SJCRH30 (cell line): ENCODE measurements around the gene FBXW7. TPM values are rescaled to one million over a fixed set of nuclear protein-coding genes. Genes with fewer than 3 reads are reported as not detected.

Experiments used
- DNase-seq, 2 experiments: peaks; one replicate each; pipeline ENCODE4 v3.0.0-alpha.2; 2015 to 2020
- H3K27ac ChIP-seq: fragments of 250-450 bp; sonication (Bioruptor Pico); 2 replicates; pipeline ENCODE4 v1.5.1; 2020; ENCODE audit warnings: mild to moderate bottlenecking, moderate library complexity
- H3K27me3 ChIP-seq: fragments of 250-450 bp; sonication (Bioruptor Pico); 2 replicates; pipeline ENCODE4 v1.5.1; 2020; ENCODE audit warnings: mild to moderate bottlenecking, moderate library complexity
- H3K36me3 ChIP-seq: fragments of 250-450 bp; sonication (Bioruptor Pico); 2 replicates; pipeline ENCODE4 v1.5.1; 2020; ENCODE audit warnings: mild to moderate bottlenecking, moderate library complexity
- H3K4me1 ChIP-seq: fragments of 250-450 bp; sonication (Bioruptor Pico); 2 replicates; pipeline ENCODE4 v1.5.1; 2020; ENCODE audit warnings: mild to moderate bottlenecking, moderate library complexity
- H3K4me3 ChIP-seq: fragments of 250-450 bp; sonication (Bioruptor Pico); 2 replicates; pipeline ENCODE4 v1.5.1; 2020; ENCODE audit warnings: mild to moderate bottlenecking, moderate library complexity
- H3K9me3 ChIP-seq: fragments of 250-450 bp; sonication (Bioruptor Pico); replicated peaks from 2 replicates; pipeline ENCODE4 v1.5.1; 2020; ENCODE audit warnings: mild to moderate bottlenecking, moderate library complexity
- total RNA-seq: library from RNA; depleted of rRNA; stranded (reverse); fragments of >200 nt; shearing (Covaris generic); gene quantifications from 2 replicates; pipeline ENCODE4 v1.2.3, GENCODE V29; 2014

Gene FBXW7
- total RNA-seq, 1 experiment from 2014 or later = 35.0 TPM

DNA sequence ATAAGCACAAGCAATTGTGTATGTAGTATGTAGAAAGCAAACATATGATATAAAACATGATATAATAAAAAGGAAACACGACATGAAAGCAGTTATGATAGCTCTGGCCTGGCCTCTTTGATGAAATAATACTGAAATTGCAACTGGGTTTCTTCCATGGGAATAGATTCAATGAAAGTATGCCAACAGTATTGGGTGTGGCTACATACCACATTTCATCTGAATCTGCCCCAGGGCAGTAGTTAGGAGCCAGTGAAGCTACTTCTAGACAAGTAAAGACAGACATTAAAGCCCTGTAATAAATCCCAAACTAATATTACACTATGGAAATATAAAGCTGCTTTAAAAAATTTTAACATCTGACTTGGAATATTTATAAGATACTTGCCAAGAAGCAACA lies 207.3 kb downstream of the FBXW7 start:
- no peak overlapping the region for H3K27ac ChIP-seq
- H3K36me3 ChIP-seq = peaks cover 15% of the 10 kb centered on the region
- DNase-seq = no peak
- H3K9me3 ChIP-seq = no peaks in the 10 kb centered on the region
- H3K4me1 ChIP-seq = no peaks in the 10 kb centered on the region
- H3K4me3 ChIP-seq = no peak overlapping the region
- H3K27me3 ChIP-seq = no peaks in the 10 kb centered on the region

DNA sequence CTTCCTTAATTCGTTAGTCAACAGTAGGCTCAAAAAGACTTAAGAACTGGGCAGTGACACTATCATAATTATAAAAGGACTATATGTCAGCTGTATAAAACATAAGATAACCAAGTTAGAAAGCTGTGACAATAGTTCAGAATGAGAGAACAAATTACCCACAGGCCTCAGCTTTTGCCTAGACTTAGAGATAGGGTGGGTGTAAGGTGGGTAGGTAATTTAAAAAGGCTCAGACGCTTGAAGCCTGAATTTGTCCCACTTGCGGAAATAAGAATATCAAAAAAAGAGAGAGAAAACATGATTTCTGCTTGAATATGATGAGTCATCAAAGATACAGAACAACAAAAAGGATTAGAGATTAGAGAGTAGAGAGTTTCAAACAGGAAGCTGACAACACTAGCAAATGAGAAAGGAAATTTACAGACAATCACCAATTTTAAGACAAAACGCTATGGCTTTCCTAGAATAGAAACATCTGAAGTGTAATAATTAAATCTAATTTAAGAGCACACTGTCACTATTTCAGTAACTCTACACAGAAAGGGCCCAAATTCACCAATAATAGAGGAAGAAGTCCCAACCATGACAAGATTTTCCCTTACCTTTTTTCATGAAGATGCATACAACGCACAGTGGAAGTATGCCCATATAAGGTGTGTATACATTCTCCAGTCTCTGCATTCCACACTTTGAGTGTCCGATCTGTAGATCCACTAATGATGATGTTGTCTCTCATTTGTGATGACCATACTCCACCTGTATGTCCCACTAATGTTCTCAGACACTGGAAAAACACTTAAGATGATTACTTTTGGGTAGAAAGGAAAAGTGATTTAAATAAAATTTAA lies 208.1 kb downstream of the FBXW7 start:
- H3K9me3 ChIP-seq = no peaks in the 10 kb centered on the region
- DNase-seq = no peak
- peaks cover 15% of the 10 kb centered on the region for H3K36me3 ChIP-seq
- H3K4me1 ChIP-seq = no peaks in the 10 kb centered on the region
- no peak overlapping the region for H3K27ac ChIP-seq
- no peaks in the 10 kb centered on the region for H3K27me3 ChIP-seq
- no peak overlapping the region for H3K4me3 ChIP-seq

DNA sequence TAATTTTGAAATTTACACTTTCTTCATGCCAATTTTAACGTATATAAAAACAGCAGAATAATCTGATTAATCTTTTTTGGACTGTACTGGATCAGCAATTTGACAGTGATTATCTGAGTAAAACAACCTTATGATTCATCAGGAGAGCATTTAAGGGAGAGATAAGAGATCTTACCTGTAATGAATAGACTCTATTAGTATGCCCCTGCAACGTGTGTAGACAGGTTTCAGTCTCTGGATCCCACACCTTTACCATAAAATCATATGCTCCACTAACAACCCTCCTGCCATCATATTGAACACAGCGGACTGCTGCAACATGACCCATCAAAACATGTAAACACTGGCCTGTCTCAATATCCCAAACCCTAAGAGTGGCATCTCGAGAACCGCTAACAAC lies 210.1 kb downstream of the FBXW7 start:
- H3K36me3 ChIP-seq = peaks cover 15% of the 10 kb centered on the region
- no peaks in the 10 kb centered on the region for H3K27me3 ChIP-seq
- no peak for DNase-seq
- H3K4me3 ChIP-seq = no peak overlapping the region
- H3K9me3 ChIP-seq = no peaks in the 10 kb centered on the region
- no peak overlapping the region for H3K27ac ChIP-seq
- no peaks in the 10 kb centered on the region for H3K4me1 ChIP-seq

DNA sequence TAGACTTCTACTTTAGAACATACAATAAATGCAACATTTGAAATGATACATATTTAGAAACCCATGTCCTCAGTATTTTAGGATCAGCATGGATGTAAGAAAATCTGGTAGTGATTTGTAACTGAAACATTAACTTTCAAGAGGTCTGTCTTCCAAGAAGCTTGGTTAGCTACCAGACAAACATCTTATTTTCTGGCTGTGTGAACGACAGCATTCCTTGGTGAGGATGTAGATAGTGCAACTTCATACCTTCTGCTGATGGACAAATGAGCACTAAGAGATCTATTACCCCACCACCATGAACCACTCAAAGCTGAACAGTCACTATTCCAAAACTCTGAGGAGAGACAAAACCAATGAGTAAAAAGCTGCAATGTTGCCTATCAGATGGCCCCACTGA lies 212.7 kb downstream of the FBXW7 start:
- H3K27me3 ChIP-seq = no peaks in the 10 kb centered on the region
- H3K36me3 ChIP-seq = peaks cover 9% of the 10 kb centered on the region; the same call in 1 of the 2 replicates
- DNase-seq = no peak
- H3K4me1 ChIP-seq = no peaks in the 10 kb centered on the region
- no peak overlapping the region for H3K4me3 ChIP-seq
- no peak overlapping the region for H3K27ac ChIP-seq
- no peaks in the 10 kb centered on the region for H3K9me3 ChIP-seq

DNA sequence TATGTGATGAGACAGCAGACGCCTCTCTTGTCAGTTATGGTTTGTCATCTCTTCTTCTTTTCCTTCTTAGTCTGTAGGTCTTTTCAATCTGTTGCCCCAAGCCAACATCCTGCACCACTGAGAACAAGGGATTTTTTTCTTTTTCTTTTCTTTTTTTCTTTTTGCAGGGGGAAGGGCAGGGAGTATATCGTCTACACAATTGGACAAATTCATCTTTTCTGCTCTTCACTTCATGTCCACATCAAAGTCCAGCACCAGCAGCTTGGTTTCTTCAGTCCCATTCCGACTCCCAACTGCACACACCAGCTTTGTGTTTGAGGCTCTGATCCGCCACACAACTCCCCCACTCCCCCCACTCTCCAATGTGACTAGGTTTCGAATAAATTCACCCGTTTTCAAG lies 213.2 kb downstream of the FBXW7 start:
- H3K27ac ChIP-seq = no peak overlapping the region
- no peaks in the 10 kb centered on the region for H3K27me3 ChIP-seq
- no peak overlapping the region for H3K4me3 ChIP-seq
- no peak for DNase-seq
- no peaks in the 10 kb centered on the region for H3K4me1 ChIP-seq
- peaks cover 3% of the 10 kb centered on the region; the same call in 1 of the 2 replicates for H3K36me3 ChIP-seq
- no peaks in the 10 kb centered on the region for H3K9me3 ChIP-seq

DNA sequence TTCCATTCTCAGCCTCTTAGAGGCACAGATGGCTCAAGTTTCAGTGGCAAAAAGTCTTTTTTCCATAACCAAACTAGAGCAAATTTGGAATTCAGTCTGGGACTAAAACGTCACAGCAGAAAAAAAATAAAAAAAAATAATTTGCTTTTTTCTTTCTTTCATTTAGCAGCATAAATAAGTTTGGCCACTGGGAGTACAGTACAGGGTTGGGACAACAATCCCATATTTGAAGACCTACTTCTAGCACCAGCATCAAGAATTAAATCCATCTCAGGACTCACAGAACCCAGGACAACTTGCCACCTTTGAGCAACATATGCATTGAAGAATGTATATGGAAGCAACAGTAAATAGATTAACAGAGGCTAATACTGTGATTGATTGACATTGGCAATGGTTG lies 214.0 kb downstream of the FBXW7 start:
- Histone ChIP-seq H3K36me3 (peaks cover 3% of the 10 kb centered on the region; the same call in 1 of the 2 replicates), H3K4me1 (no peaks in the 10 kb centered on the region)
- DNase-seq = no peak

DNA sequence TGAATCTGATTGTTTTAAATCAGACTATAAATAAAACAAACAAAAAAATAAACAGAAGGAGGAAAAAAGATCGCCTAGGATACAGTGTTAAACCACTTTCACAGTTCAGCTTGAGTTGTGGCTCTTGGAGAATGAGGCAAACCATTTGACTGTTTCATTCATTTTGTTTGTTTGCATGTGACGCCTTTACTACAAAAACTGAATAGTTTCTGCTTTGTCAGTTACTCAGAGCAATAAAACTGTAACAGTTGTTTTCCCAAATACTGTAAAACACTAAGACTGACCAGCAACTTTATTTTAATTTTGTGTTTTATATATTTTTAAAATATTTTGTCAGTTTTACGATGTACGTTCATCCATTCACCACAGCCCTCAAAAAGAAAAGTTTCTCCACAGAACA lies 214.5 kb downstream of the FBXW7 start:
- Histone ChIP-seq H3K27ac (no peak overlapping the region), H3K36me3 (peaks cover 3% of the 10 kb centered on the region; the same call in 1 of the 2 replicates), H3K4me3 (no peak overlapping the region), H3K4me1 (no peaks in the 10 kb centered on the region), H3K27me3 (no peaks in the 10 kb centered on the region), H3K9me3 (no peaks in the 10 kb centered on the region)
- DNase-seq = no peak

More for the DNA sequence above, 214.0 kb downstream of the FBXW7 start:
- Histone ChIP-seq H3K9me3 (no peaks in the 10 kb centered on the region), H3K27me3 (no peaks in the 10 kb centered on the region), H3K27ac (no peak overlapping the region), H3K4me3 (no peak overlapping the region)

DNA sequence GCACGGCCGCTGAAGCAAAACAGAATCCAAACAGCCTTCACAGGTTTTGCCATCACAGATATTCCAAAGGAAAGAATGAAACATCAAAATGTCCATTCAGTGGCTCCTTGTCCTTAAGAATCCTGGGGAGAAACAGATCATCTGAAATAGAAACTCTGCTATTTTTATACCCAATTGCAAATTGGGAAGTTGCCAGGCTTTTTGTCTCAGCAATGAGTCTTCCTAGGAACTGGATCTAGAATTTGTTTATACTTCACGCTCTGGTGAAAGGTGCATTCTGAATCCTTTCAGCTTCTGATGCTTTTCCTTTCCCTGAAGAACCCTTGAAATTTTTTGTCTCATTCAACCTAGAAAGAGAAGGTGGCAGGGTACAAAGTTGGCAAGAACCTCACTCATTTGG lies 218.9 kb downstream of the FBXW7 start:
- no peak overlapping the region for H3K27ac ChIP-seq
- H3K27me3 ChIP-seq = no peaks in the 10 kb centered on the region
- H3K4me3 ChIP-seq = no peak overlapping the region
- H3K36me3 ChIP-seq = no peaks in the 10 kb centered on the region
- H3K4me1 ChIP-seq = no peaks in the 10 kb centered on the region
- H3K9me3 ChIP-seq = no peaks in the 10 kb centered on the region
- no peak for DNase-seq

DNA sequence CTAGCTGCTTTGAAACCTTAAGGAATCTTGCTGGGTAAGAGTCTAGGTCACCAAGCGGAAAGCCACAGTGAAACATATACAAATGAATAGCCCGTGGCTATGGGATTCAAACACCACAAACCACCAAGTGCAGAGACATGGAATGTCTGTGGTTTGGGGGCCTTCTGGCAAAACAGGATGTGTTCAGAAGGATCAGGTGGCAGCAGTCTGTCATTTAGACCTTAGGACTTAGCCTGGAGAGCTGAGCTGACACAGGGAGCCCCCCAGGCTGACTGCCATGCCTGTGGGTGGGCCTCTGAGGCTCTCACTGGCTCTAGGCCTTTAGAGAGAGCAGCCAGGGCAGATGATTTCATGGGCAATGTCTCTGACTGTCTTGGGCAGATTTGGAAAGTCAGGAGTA lies 225.6 kb downstream of the FBXW7 start:
- DNase-seq = peak; percentile 89 to 94
- Histone ChIP-seq H3K36me3 (no peaks in the 10 kb centered on the region), H3K4me1 (peaks cover 22% of the 10 kb centered on the region), H3K4me3 (no peak overlapping the region), H3K27ac (no peak overlapping the region), H3K9me3 (no peaks in the 10 kb centered on the region), H3K27me3 (no peaks in the 10 kb centered on the region)

DNA sequence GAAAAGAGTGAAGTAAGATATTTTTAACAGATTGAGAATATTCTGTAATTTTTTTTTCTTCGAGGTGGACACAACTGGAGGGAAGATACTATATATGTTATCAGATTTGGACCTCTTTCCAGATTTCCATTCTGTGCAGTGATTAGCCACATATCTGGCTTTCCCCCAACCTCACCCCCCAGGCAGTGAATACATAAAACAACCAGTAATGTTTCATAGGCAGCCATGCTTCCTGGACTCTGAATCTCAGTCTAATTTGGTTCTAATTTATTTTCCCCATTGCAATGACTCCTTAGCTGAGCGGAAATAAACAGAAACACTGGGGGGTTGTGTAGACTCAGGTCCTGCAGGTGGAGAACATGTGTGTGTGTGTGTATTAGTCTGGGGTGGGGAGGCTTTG lies 226.5 kb downstream of the FBXW7 start:
- Histone ChIP-seq H3K27ac (no peak overlapping the region), H3K36me3 (no peaks in the 10 kb centered on the region), H3K4me1 (peaks cover 22% of the 10 kb centered on the region), H3K4me3 (no peak overlapping the region), H3K9me3 (no peaks in the 10 kb centered on the region), H3K27me3 (no peaks in the 10 kb centered on the region)
- no peak for DNase-seq

DNA sequence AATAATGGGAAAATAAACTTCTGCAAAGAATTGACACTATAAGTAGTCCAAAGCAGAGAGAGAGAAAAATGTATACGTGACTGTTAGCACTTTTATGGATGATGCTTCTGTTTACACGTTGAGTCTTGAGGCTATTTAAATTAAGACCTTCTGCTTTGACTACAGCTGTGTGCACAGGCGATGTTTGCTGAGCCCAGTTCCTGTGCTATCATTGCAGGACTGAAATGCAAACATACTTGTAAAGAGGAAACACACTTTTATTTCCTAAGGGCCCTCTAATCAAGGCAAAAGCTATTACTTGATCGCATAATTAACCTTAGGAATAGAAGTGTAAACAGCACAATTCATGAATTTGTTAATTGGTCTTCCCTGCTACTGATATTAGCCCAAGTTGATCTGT lies 226.9 kb downstream of the FBXW7 start:
- H3K4me3 ChIP-seq = no peak overlapping the region
- H3K4me1 ChIP-seq = peaks cover 22% of the 10 kb centered on the region
- no peaks in the 10 kb centered on the region for H3K27me3 ChIP-seq
- no peak for DNase-seq
- H3K27ac ChIP-seq = no peak overlapping the region
- no peaks in the 10 kb centered on the region for H3K36me3 ChIP-seq
- no peaks in the 10 kb centered on the region for H3K9me3 ChIP-seq

DNA sequence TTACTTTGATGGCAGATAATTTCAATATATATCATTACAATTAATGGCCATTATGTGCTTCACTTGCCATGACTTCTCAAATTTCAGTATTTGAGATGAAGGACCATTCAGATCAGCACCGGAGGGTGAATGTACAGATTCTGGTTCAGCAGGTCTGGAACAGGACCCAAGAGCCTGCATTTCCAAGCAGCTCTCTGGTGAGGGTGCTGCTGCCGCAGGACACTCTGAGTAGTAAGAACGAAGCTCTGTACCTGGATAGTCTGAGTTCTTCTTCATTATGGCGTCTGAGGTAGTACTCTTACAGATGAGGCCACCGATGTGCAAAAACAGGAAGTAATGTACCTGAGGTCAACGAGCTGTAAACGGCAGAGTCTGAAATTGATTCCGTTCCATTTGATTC lies 228.2 kb downstream of the FBXW7 start:
- no peaks in the 10 kb centered on the region for H3K36me3 ChIP-seq
- H3K4me1 ChIP-seq = peaks cover 22% of the 10 kb centered on the region
- H3K9me3 ChIP-seq = no peaks in the 10 kb centered on the region
- no peak overlapping the region for H3K27ac ChIP-seq
- no peak for DNase-seq
- no peak overlapping the region for H3K4me3 ChIP-seq
- no peaks in the 10 kb centered on the region for H3K27me3 ChIP-seq

DNA sequence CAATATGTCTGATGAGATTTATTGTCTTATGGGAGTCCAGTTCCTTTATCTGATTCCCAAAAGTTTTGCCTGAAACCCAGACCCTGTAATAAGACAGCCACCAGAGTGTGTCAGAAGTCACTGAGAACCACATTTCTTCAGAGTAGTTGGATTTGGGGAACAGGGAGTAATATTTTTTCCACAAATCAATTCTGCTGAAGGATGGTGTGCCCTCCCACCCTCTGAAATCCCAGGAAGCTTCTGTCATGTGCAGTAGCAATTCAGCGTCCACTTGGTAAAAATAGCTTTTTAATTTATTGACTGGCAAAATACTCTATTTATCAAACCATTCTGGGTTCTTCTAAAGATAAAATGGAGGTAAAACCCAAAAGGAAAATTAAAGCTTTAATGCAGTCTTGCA lies 229.4 kb downstream of the FBXW7 start:
- Histone ChIP-seq H3K4me1 (peaks cover 22% of the 10 kb centered on the region), H3K9me3 (no peaks in the 10 kb centered on the region), H3K27me3 (no peaks in the 10 kb centered on the region), H3K4me3 (no peak overlapping the region), H3K27ac (no peak overlapping the region), H3K36me3 (no peaks in the 10 kb centered on the region)
- no peak for DNase-seq

DNA sequence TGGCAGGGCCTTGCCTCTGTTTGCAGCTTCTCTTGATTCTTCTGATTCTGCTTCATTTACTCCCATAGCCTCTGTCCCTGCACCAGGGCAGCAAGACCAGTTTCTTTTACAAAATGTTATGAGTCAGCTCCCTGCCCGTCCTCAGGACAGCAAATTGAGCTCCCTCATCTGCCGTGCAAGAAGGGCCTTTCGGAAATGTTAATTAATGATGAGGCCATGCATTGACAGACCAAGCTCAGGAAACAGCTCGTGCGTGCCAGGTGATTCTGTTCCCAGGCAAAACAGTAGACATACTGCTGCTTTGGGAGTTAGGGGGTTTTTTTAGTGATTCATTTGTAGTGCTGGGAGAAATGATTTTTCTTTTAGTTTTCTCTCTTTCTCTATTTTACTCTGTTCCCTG lies 231.7 kb downstream of the FBXW7 start:
- no peak overlapping the region for H3K27ac ChIP-seq
- H3K27me3 ChIP-seq = no peaks in the 10 kb centered on the region
- DNase-seq = no peak
- no peaks in the 10 kb centered on the region for H3K36me3 ChIP-seq
- H3K4me1 ChIP-seq = peaks cover 4% of the 10 kb centered on the region
- H3K9me3 ChIP-seq = no peaks in the 10 kb centered on the region
- no peak overlapping the region for H3K4me3 ChIP-seq

DNA sequence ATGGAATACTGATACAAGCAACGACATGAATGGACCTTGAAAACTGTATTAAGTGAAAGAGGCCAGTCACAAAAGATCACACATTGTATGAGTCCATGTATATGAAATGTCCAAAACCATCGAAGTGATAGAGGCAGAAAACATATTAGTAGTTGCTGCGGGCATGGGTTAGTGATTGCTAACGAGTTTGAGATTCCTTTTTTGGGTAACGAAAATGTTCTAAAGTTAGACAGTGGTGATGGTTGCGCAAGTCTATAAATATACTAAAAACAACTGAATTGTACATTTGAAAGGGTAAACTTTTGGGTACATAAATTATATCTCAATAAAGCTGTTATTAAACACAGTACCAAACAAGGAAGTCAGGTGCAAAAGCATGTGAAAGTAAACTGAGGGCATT lies 234.5 kb downstream of the FBXW7 start:
- no peak overlapping the region for H3K27ac ChIP-seq
- H3K4me1 ChIP-seq = no peaks in the 10 kb centered on the region
- H3K4me3 ChIP-seq = no peak overlapping the region
- no peaks in the 10 kb centered on the region for H3K36me3 ChIP-seq
- H3K9me3 ChIP-seq = no peaks in the 10 kb centered on the region
- DNase-seq = no peak
- H3K27me3 ChIP-seq = no peaks in the 10 kb centered on the region

DNA sequence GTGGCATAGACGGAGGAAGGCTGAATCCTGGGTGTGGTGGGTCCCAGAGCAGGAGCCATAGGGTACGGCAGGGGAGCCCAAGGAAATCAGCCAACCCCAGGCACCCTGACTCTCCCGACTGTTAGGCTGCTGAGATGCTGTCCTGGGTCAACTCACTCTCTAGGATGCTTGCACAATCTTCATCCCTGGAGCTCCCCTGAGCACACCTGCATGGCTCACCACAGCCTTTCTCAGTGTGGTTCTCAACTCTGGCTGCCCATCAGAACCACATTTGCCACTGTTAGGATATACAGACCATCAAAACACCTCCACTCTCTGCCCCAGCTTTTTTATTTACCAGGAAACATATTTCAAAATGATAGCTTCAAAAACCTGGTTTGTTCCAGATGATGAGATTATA lies 236.3 kb downstream of the FBXW7 start:
- Histone ChIP-seq H3K4me1 (no peaks in the 10 kb centered on the region), H3K9me3 (no peaks in the 10 kb centered on the region), H3K4me3 (no peak overlapping the region), H3K27ac (no peak overlapping the region), H3K36me3 (no peaks in the 10 kb centered on the region), H3K27me3 (no peaks in the 10 kb centered on the region)
- no peak for DNase-seq
